ENCODE measurements around the gene CCDC124.

CCDC124 gene

GRCh38 chr19:17989425-17990094, 56.7 kb downstream of the CCDC124 start:
- no peak for DNase-seq

GRCh38 chr19:17993076-17993813, 60.4 kb downstream of the CCDC124 start:
- DNase-seq, result no peak
